GM20431 (cell line): ENCODE measurements around the gene VHLL.
"Not testable (repeated sequence)": the region's sequence is repeated elsewhere in the genome, so short reads cannot be mapped to it uniquely, and the experiment has no call there.

Source experiments
- in situ Hi-C: fragments of 300-500 bp; cut with MseI, MboI; formaldehyde crosslinking; loops from one replicate; pipeline ENCODE4 v1.15.0; 2020; ENCODE audit warnings: low sequenced_read_pairs; ENCODE audit not compliant: unreplicated experiment

The VHLL gene

GRCh38 chr1:156298852-156299357 lies at the start of gene VHLL:
VHLL (minus strand) TSS chr1:156299307; CDS start chr1:156299189, 118 bp downstream.
- in situ Hi-C loops: no loop called here

- in situ Hi-C loops: no loop called here
Observed at GRCh38 chr1:156347331-156347730, 48.2 kb upstream of the VHLL start.

- in situ Hi-C loops: no loop called here
Observed at GRCh38 chr1:156346636-156347035, 47.5 kb upstream of the VHLL start.

GRCh38 chr1:156346035-156346434 lies 46.9 kb upstream of the VHLL start:
- in situ Hi-C loops: not testable (repeated sequence)

- in situ Hi-C loops: no loop called here
Observed at GRCh38 chr1:156344409-156344808, 45.3 kb upstream of the VHLL start.

GRCh38 chr1:156342166-156342955 lies 43.3 kb upstream of the VHLL start:
- in situ Hi-C loops: no loop called here

GRCh38 chr1:156338180-156338976 lies 39.3 kb upstream of the VHLL start, which contains the start of the genes CCT3 and TSACC:
CCT3 (minus strand) TSS chr1:156338292; CDS start chr1:156338184, 108 bp downstream.
TSACC (plus strand) TSS chr1:156338526; CDS start chr1:156339758, 1,232 bp downstream.
- in situ Hi-C loops: no loop called here

GRCh38 chr1:156337888-156338179 lies 38.7 kb upstream of the VHLL start:
- in situ Hi-C loops: no loop called here

GRCh38 chr1:156337052-156337887 lies 38.2 kb upstream of the VHLL start:
- in situ Hi-C loops: no loop called here

GRCh38 chr1:156336242-156336641 lies 37.1 kb upstream of the VHLL start:
- in situ Hi-C loops: no loop called here

GRCh38 chr1:156323179-156323578 lies 24.1 kb upstream of the VHLL start:
- in situ Hi-C loops: loop anchor here (10.0 kb wide), 1 partner anchor 178 kb away; no protein-coding TSS in a partner anchor

GRCh38 chr1:156320560-156320959 lies 21.5 kb upstream of the VHLL start:
- in situ Hi-C loops: loop anchor here (10.0 kb wide), 1 partner anchor 176 kb away; no protein-coding TSS in a partner anchor

- in situ Hi-C loops: loop anchor here (10.0 kb wide), 1 partner anchor 175 kb away; no protein-coding TSS in a partner anchor
Observed at GRCh38 chr1:156319664-156320063, 20.6 kb upstream of the VHLL start.

GRCh38 chr1:156316909-156317308 lies 17.8 kb upstream of the VHLL start:
- in situ Hi-C loops: no loop called here

- in situ Hi-C loops: no loop called here
Observed at GRCh38 chr1:156310962-156311361, 11.9 kb upstream of the VHLL start.

GRCh38 chr1:156308078-156308477 lies 9.0 kb upstream of the VHLL start:
- in situ Hi-C loops: no loop called here

- in situ Hi-C loops: no loop called here
Observed at GRCh38 chr1:156305215-156305614, 6.1 kb upstream of the VHLL start.

- in situ Hi-C loops: no loop called here
Observed at GRCh38 chr1:156303241-156303640, 4.1 kb upstream of the VHLL start.

- in situ Hi-C loops: no loop called here
Observed at GRCh38 chr1:156295391-156295947, 3.6 kb downstream of the VHLL start, which contains the start of gene GLMP. GLMP (minus strand) TSS chr1:156295679; CDS start chr1:156295645, 34 bp downstream.

GRCh38 chr1:156293895-156294294 lies 5.2 kb downstream of the VHLL start:
- in situ Hi-C loops: no loop called here
